HG03457 (cell line): Measurements from ENCODE around the gene ALOX15B.
A peak's percentile ranks its signal among the peaks of the same experiment; 100 is the strongest.

Experiments used
- ATAC-seq: cut with Tn5 transposase; IDR thresholded peaks from one replicate; pipeline ENCODE4 v1.9.1; 2021; ENCODE audit warnings: moderate number of reproducible peaks; ENCODE audit not compliant: unreplicated experiment

ALOX15B gene

GRCh38 chr17:8038954-8039610 lies at the start of gene ALOX15B:
Gene ALOX15B (plus strand): TSS chr17:8039059. CDS start chr17:8039156, 97 bp downstream.
- no peak for ATAC-seq

GRCh38 chr17:7989781-7990655 lies 48.8 kb upstream of the ALOX15B start:
- peak; percentile 60 for ATAC-seq

GRCh38 chr17:7992516-7992915 lies 46.3 kb upstream of the ALOX15B start:
- no peak for ATAC-seq

- ATAC-seq, result no peak
Observed at GRCh38 chr17:7992924-7993323, 45.9 kb upstream of the ALOX15B start.

GRCh38 chr17:7993972-7994589 lies 44.8 kb upstream of the ALOX15B start:
- ATAC-seq, result no peak

GRCh38 chr17:7995724-7996123 lies 43.1 kb upstream of the ALOX15B start:
- ATAC-seq, result no peak

- no peak for ATAC-seq
Observed at GRCh38 chr17:7997186-7997585, 41.7 kb upstream of the ALOX15B start.

- ATAC-seq, result no peak
Observed at GRCh38 chr17:8001976-8002720, 36.7 kb upstream of the ALOX15B start, which contains the start of gene GUCY2D. Gene GUCY2D (plus strand): TSS chr17:8002615. CDS start chr17:8003048, 433 bp downstream.

- ATAC-seq, result no peak
Observed at GRCh38 chr17:8002721-8003593, 35.9 kb upstream of the ALOX15B start.

GRCh38 chr17:8003594-8004181 lies 35.2 kb upstream of the ALOX15B start:
- ATAC-seq, result no peak

- ATAC-seq, result no peak
Observed at GRCh38 chr17:8004899-8005298, 34.0 kb upstream of the ALOX15B start.

GRCh38 chr17:8005357-8005756 lies 33.5 kb upstream of the ALOX15B start:
- no peak for ATAC-seq

GRCh38 chr17:8005967-8006730 lies 32.7 kb upstream of the ALOX15B start:
- ATAC-seq, result no peak

GRCh38 chr17:8006836-8007680 lies 31.8 kb upstream of the ALOX15B start:
- no peak for ATAC-seq

- ATAC-seq, result no peak
Observed at GRCh38 chr17:8007836-8008235, 31.0 kb upstream of the ALOX15B start.

- ATAC-seq, result no peak
Observed at GRCh38 chr17:8012045-8012580, 26.7 kb upstream of the ALOX15B start.

GRCh38 chr17:8012996-8013640 lies 25.7 kb upstream of the ALOX15B start:
- ATAC-seq, result no peak
